Measurements from ENCODE around the gene MAPRE2.

- TF ChIP-seq, protein P1, sequence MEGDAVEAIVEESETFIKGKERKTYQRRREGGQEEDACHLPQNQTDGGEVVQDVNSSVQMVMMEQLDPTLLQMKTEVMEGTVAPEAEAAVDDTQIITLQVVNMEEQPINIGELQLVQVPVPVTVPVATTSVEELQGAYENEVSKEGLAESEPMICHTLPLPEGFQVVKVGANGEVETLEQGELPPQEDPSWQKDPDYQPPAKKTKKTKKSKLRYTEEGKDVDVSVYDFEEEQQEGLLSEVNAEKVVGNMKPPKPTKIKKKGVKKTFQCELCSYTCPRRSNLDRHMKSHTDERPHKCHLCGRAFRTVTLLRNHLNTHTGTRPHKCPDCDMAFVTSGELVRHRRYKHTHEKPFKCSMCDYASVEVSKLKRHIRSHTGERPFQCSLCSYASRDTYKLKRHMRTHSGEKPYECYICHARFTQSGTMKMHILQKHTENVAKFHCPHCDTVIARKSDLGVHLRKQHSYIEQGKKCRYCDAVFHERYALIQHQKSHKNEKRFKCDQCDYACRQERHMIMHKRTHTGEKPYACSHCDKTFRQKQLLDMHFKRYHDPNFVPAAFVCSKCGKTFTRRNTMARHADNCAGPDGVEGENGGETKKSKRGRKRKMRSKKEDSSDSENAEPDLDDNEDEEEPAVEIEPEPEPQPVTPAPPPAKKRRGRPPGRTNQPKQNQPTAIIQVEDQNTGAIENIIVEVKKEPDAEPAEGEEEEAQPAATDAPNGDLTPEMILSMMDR (CRISPR knock-in tag; IDR thresholded peaks at IDR 0.05): no peak
- TF ChIP-seq HOXA5 (CRISPR knock-in tag; IDR thresholded peaks at IDR 0.05) (no peak), SIN3B (IDR thresholded peaks at IDR 0.05; ENCODE audit: low read length) (no peak), POLR2AphosphoS5 (IDR thresholded peaks at IDR 0.05; ENCODE audit: low read depth, low read length) (no peak), RBFOX2 (IDR thresholded peaks at IDR 0.05; ENCODE audit: low read depth, low read length) (no peak), GABPB1 (CRISPR knock-in tag; IDR thresholded peaks at IDR 0.05) (no peak), ZNF775 (CRISPR knock-in tag; IDR thresholded peaks at IDR 0.05; ENCODE audit: borderline replicate concordance) (no peak), TFE3 (CRISPR knock-in tag; IDR thresholded peaks at IDR 0.05) (no peak), THAP11 (CRISPR knock-in tag; IDR thresholded peaks at IDR 0.05) (no peak), CHCHD3 (CRISPR knock-in tag; IDR thresholded peaks at IDR 0.05) (no peak), ZKSCAN8 (CRISPR knock-in tag; IDR thresholded peaks at IDR 0.05; ENCODE audit: borderline replicate concordance) (no peak), SSRP1 (CRISPR knock-in tag; IDR thresholded peaks at IDR 0.05) (no peak), NBN (conservative IDR thresholded peaks at IDR 0.05) (no peak), SP1 (IDR thresholded peaks at IDR 0.05) (no peak), SP1 (CRISPR knock-in tag; IDR thresholded peaks at IDR 0.05) (no peak)
Measured at GRCh38 chr18:35123811-35124210, 82.6 kb downstream of the MAPRE2 start.

Measured in HepG2 (cell line).